Endothelial cell of umbilical vein (primary cell): ENCODE data around the gene MARCHF11. TPM values are rescaled to one million over a fixed set of nuclear protein-coding genes. Genes with fewer than 3 reads are reported as not detected.

Experiments
- BruUV-seq: library from RNA; stranded (reverse); fragments of 400-500 nt; replicated peaks from 2 replicates; lab custom pipeline; 2021; lab: Mats Ljungman, UMichigan
- CTCF ChIA-PET: fragments of 300-600, 350-600 bp; sonication (Branson Sonifier 250); formaldehyde crosslinking; loops from one replicate; lab custom pipeline; 2021; ENCODE audit warnings: antibody characterized with exemption, inconsistent platforms; lab: Charles Lee
- POLR2A ChIA-PET: fragments of 300-600, 350-600 bp; sonication (Branson Sonifier 250); formaldehyde crosslinking; loops from one replicate; lab custom pipeline; 2021; ENCODE audit warnings: antibody characterized with exemption, inconsistent platforms; lab: Charles Lee
- DNase-seq: peaks from one replicate; pipeline ENCODE4 v3.0.0-alpha.2; 2011; ENCODE audit warnings: low read depth, low spot score
- FAIRE-seq: peaks from 2 replicates; lab custom pipeline; 2011; peaks lifted over from hg19 to GRCh38; lab: Jason Lieb, UNC
- H2AFZ ChIP-seq: 2 replicates; pipeline ENCODE4 v1.6.0; 2012; ENCODE audit warnings: low read depth, low read length, control low read depth, inconsistent platforms
- H3K27ac ChIP-seq: 2 replicates; pipeline ENCODE4 v1.5.1; 2011; ENCODE audit warnings: low read depth, mild to moderate bottlenecking, control low read depth, low read length, moderate library complexity; ENCODE audit not compliant: insufficient read depth
- H3K27me3 ChIP-seq, 2 experiments: 2 replicates each; pipeline versions ENCODE4 v1.6.0 to v1.6.1; 2011; ENCODE audit warnings: low read length in 2 of 2, mixed read lengths in 1 of 2; ENCODE audit not compliant: control insufficient read depth in 2 of 2, insufficient read depth in 2 of 2
- H3K36me3 ChIP-seq, 2 experiments: 2 replicates in 1 of 2; 3 replicates in 1 of 2; pipeline ENCODE4 v1.5.1; 2011; ENCODE audit warnings: low read length in 2 of 2, mild to moderate bottlenecking in 1 of 2, moderate library complexity in 1 of 2; ENCODE audit not compliant: control insufficient read depth in 2 of 2, insufficient read depth in 2 of 2; ENCODE audit errors: extremely low read depth in 1 of 2
- H3K4me1 ChIP-seq: 3 replicates; pipeline ENCODE4 v1.5.1; 2011; ENCODE audit warnings: mild to moderate bottlenecking, low read length; ENCODE audit not compliant: control insufficient read depth, insufficient read depth; ENCODE audit errors: extremely low read depth
- H3K4me2 ChIP-seq: 2 replicates; pipeline ENCODE4 v1.6.1; 2011; ENCODE audit warnings: low read length, control low read depth, mixed read lengths; ENCODE audit not compliant: insufficient read depth
- H3K4me3 ChIP-seq, 3 experiments: fragments of 200-600 bp in 1 of 3; sonication (generic), shearing (Covaris generic) in 1 of 3; replicated peaks in 1 of 3; 2 replicates each; pipeline ENCODE4 v1.5.1; 2011 to 2016; ENCODE audit warnings: control low read depth in 3 of 3, low read length in 3 of 3, mild to moderate bottlenecking in 2 of 3, inconsistent platforms in 1 of 3, low read depth in 1 of 3, moderate library complexity in 1 of 3; ENCODE audit not compliant: insufficient read depth in 1 of 3
- H3K79me2 ChIP-seq: 2 replicates; pipeline ENCODE4 v1.6.0; 2012; ENCODE audit warnings: low read length, inconsistent platforms; ENCODE audit not compliant: control insufficient read depth, insufficient read depth
- H3K9ac ChIP-seq: replicated peaks from 2 replicates; pipeline ENCODE3; 2011; ENCODE audit warnings: low read length, control low read depth; ENCODE audit not compliant: insufficient read depth; ENCODE audit errors: extremely low read depth
- H3K9me1 ChIP-seq: replicated peaks from 3 replicates; pipeline ENCODE4 v1.6.0; 2011; ENCODE audit warnings: mild to moderate bottlenecking, low read length; ENCODE audit not compliant: control insufficient read depth, insufficient read depth; ENCODE audit errors: extremely low read depth
- H3K9me3 ChIP-seq: replicated peaks from 2 replicates; pipeline ENCODE4 v1.5.1; 2012; ENCODE audit warnings: low read length, inconsistent platforms; ENCODE audit not compliant: control insufficient read depth, insufficient read depth
- H4K20me1 ChIP-seq: replicated peaks from 2 replicates; pipeline ENCODE3; 2011; ENCODE audit warnings: mild to moderate bottlenecking, low read length; ENCODE audit not compliant: control insufficient read depth, insufficient read depth; ENCODE audit errors: extremely low read depth
- EZH2 ChIP-seq: IDR thresholded peaks from 2 replicates; pipeline ENCODE4 v1.6.1; 2012; ENCODE audit warnings: borderline replicate concordance, low read depth, mild to moderate bottlenecking, moderate library complexity, low read length, inconsistent platforms; ENCODE audit not compliant: severe bottlenecking
- FOS ChIP-seq: IDR thresholded peaks from 2 replicates; pipeline ENCODE4 v1.6.1; 2011; ENCODE audit warnings: mild to moderate bottlenecking, low read length, moderate library complexity, borderline replicate concordance; ENCODE audit not compliant: insufficient read depth
- GATA2 ChIP-seq: IDR thresholded peaks from 2 replicates; pipeline ENCODE4 v1.7.0; 2011; ENCODE audit warnings: low read depth, mild to moderate bottlenecking, moderate library complexity, mixed read lengths, low read length; ENCODE audit not compliant: insufficient read length, insufficient read depth
- JUN ChIP-seq: IDR thresholded peaks from 2 replicates; pipeline ENCODE4 v1.6.1; 2011; ENCODE audit warnings: borderline replicate concordance, low read depth; ENCODE audit not compliant: insufficient read length, insufficient read depth
- MAX ChIP-seq: IDR thresholded peaks from 2 replicates; pipeline ENCODE4 v1.6.1; 2011; ENCODE audit not compliant: insufficient read depth, insufficient read length
- MYC ChIP-seq: IDR thresholded peaks from one replicate; pipeline ENCODE4 v1.6.1; 2011; ENCODE audit warnings: mild to moderate bottlenecking, low read depth, low read length
- POLR2A ChIP-seq: IDR thresholded peaks from 2 replicates; pipeline ENCODE4 v1.6.1; 2012; ENCODE audit warnings: low read depth, mild to moderate bottlenecking, control low read depth, low read length
- POLR2AphosphoS5 ChIP-seq: IDR thresholded peaks from 2 replicates; pipeline ENCODE4 v1.6.1; 2012; ENCODE audit warnings: low read depth, mild to moderate bottlenecking, control low read depth, low read length, moderate library complexity; ENCODE audit not compliant: insufficient read depth
- dilution Hi-C: fragments of 300-500 bp; cut with MboI; formaldehyde crosslinking; loops from one replicate; pipeline ENCODE4 v1.15.0; 2019; ENCODE audit warnings: low sequenced_read_pairs; ENCODE audit not compliant: extremely low pct_ligation_motif_present
- intact Hi-C: fragments of 100-400 bp; cut with micrococcal nuclease; formaldehyde crosslinking; loops from one replicate; pipeline ENCODE4 v1.10.0; 2022
- polyA plus RNA-seq, 4 experiments: library from polyadenylated mRNA; depleted of rRNA in 3 of 4; stranded (reverse) in 3 of 4; unstranded in 1 of 4; fragments of >200 nt; gene quantifications; 2 replicates each; pipeline versions ENCODE4 v1.2.1 to v1.2.3, GENCODE V29; 2011 to 2012; ENCODE audit warnings: missing spikeins in 1 of 4
- total RNA-seq: library from RNA; stranded (reverse); gene quantifications from 2 replicates; pipeline ENCODE4 v1.2.3, GENCODE V29; 2021
- TF ChIP-seq, protein P1 (sequence below), 2 donors: IDR thresholded peaks; 1 replicate in 1 of 2; 2 replicates in 1 of 2; pipeline ENCODE4 v1.5.1; 2011; ENCODE audit warnings: low read length in 2 of 2, mild to moderate bottlenecking in 2 of 2, moderate library complexity in 2 of 2, control low read depth in 1 of 2, inconsistent platforms in 1 of 2, low read depth in 1 of 2; ENCODE audit not compliant: insufficient read depth in 1 of 2; ENCODE audit errors: extremely low read depth in 1 of 2

Gene MARCHF11
- total and polyA plus RNA-seq, 2 donors (not counting 3 experiments of a cell fraction or from before 2014, with no cell fraction given) = not detected

- Histone ChIP-seq H3K4me3 (no peak overlapping the region), H3K27me3 (peaks cover 0 to 2% of the 10 kb centered on the region in 2 experiments), H3K4me2 (no peak overlapping the region), H3K36me3 (no peaks in the 10 kb centered on the region), H4K20me1 (no peaks in the 10 kb centered on the region), H3K9ac (no peak overlapping the region), H3K79me2 (no peaks in the 10 kb centered on the region), H2AFZ (no peak overlapping the region), H3K9me1 (no peaks in the 10 kb centered on the region), H3K9me3 (no peaks in the 10 kb centered on the region), H3K27ac (no peak overlapping the region), H3K4me1 (no peaks in the 10 kb centered on the region)
- ChIA-PET POLR2A (no interaction called here), CTCF (interaction anchor here (1.3 kb wide), 1 partner anchor 12 kb away, joined by 4 read pairs; no protein-coding TSS in a partner anchor)
- DNase-seq = no peak
- no TSS peak for BruUV-seq
- intact Hi-C loops = no loop called here
- TF ChIP-seq JUN (no peak), GATA2 (no peak), MYC (no peak), MAX (no peak), POLR2AphosphoS5 (no peak), FOS (no peak), POLR2A (no peak), EZH2 (no peak)
- TF ChIP-seq, protein P1, sequence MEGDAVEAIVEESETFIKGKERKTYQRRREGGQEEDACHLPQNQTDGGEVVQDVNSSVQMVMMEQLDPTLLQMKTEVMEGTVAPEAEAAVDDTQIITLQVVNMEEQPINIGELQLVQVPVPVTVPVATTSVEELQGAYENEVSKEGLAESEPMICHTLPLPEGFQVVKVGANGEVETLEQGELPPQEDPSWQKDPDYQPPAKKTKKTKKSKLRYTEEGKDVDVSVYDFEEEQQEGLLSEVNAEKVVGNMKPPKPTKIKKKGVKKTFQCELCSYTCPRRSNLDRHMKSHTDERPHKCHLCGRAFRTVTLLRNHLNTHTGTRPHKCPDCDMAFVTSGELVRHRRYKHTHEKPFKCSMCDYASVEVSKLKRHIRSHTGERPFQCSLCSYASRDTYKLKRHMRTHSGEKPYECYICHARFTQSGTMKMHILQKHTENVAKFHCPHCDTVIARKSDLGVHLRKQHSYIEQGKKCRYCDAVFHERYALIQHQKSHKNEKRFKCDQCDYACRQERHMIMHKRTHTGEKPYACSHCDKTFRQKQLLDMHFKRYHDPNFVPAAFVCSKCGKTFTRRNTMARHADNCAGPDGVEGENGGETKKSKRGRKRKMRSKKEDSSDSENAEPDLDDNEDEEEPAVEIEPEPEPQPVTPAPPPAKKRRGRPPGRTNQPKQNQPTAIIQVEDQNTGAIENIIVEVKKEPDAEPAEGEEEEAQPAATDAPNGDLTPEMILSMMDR (IDR thresholded peaks at IDR 0.05; ENCODE audit: extremely low read depth in 1 of 2, insufficient read depth in 1 of 2, low read depth in 1 of 2, low read length in 2 of 2) = no peak
- dilution Hi-C loops = no loop called here
- FAIRE-seq = no peak
Observed at GRCh38 chr5:16025681-16026080, 153.9 kb downstream of the MARCHF11 start.
